ENCODE data around the gene HBP1. TPM values are rescaled to one million over a fixed set of nuclear protein-coding genes. Genes with fewer than 3 reads are reported as not detected.

Gene HBP1
- total and polyA plus RNA-seq, 7 donors, result 34.2 to 172 (median 104) TPM

- Histone ChIP-seq H3K9me3 (no peaks in the 10 kb centered on the region), H3K36me3 (peaks cover 5 to 99% (median 34%) of the 10 kb centered on the region in 4 donors), H3K4me1 (peaks cover 0 to 13% (median 0%) of the 10 kb centered on the region in 4 donors), H3K4me3 (no peak overlapping the region), H3K27ac (no peak overlapping the region), H3K27me3 (no peaks in the 10 kb centered on the region)
- no peak for DNase-seq
- 29 to 68% methylated on average over 4 of the region's 4 CpGs for WGBS, 2 donors
- TF ChIP-seq CTCF (IDR thresholded peaks at IDR 0.05) (no peak), EP300 (IDR thresholded peaks at IDR 0.05) (no peak), POLR2AphosphoS5 (IDR thresholded peaks at IDR 0.05) (no peak), POLR2A (IDR thresholded peaks at IDR 0.05) (no peak)
- intact Hi-C loops (cut with DNase I), result no loop called here
Observed at GRCh38 chr7:107201795-107202450, 33.1 kb downstream of the HBP1 start.

GRCh38 chr7:107203607-107204006, 34.8 kb downstream of the HBP1 start:
- 91 to 94% methylated on average over 7 of the region's 7 CpGs for WGBS, 2 donors
- intact Hi-C loops (cut with DNase I), result no loop called here
- Histone ChIP-seq H3K27me3 (no peaks in the 10 kb centered on the region), H3K9me3 (no peaks in the 10 kb centered on the region), H3K36me3 (peaks cover 5 to 91% (median 24%) of the 10 kb centered on the region in 4 donors), H3K4me1 (peaks cover 0 to 28% (median 10%) of the 10 kb centered on the region in 4 donors), H3K27ac (no peak overlapping the region), H3K4me3 (no peak overlapping the region)
- no peak for DNase-seq
- no peak for TF ChIP-seq POLR2A (IDR thresholded peaks at IDR 0.05)
- TF ChIP-seq EP300 (IDR thresholded peaks at IDR 0.05), result no peak
- peak in 1 of 4 donors; percentile 3 for TF ChIP-seq POLR2AphosphoS5 (IDR thresholded peaks at IDR 0.05)
- TF ChIP-seq CTCF (IDR thresholded peaks at IDR 0.05), result no peak

- peaks cover 5 to 83% (median 20%) of the 10 kb centered on the region in 4 donors for H3K36me3 ChIP-seq
- no peaks in the 10 kb centered on the region for H3K9me3 ChIP-seq
- H3K27me3 ChIP-seq, result no peaks in the 10 kb centered on the region
- TF ChIP-seq POLR2AphosphoS5 (IDR thresholded peaks at IDR 0.05) (no peak), EP300 (IDR thresholded peaks at IDR 0.05) (no peak), POLR2A (IDR thresholded peaks at IDR 0.05) (no peak), CTCF (IDR thresholded peaks at IDR 0.05) (no peak)
- 94 to 97% methylated on average over 6 of the region's 6 CpGs for WGBS, 2 donors
- peaks cover 0 to 23% (median 10%) of the 10 kb centered on the region in 4 donors for H3K4me1 ChIP-seq
- H3K27ac ChIP-seq, result no peak overlapping the region
- intact Hi-C loops (cut with DNase I), result no loop called here
- H3K4me3 ChIP-seq, result no peak overlapping the region
- DNase-seq, result no peak
Observed at GRCh38 chr7:107206136-107206535, 37.3 kb downstream of the HBP1 start.

GRCh38 chr7:107206706-107207105, 37.9 kb downstream of the HBP1 start:
- H3K36me3 ChIP-seq, result peaks cover 5 to 77% (median 18%) of the 10 kb centered on the region in 4 donors
- no peak for TF ChIP-seq EP300 (IDR thresholded peaks at IDR 0.05)
- TF ChIP-seq POLR2A (IDR thresholded peaks at IDR 0.05), result no peak
- no peak for TF ChIP-seq POLR2AphosphoS5 (IDR thresholded peaks at IDR 0.05)
- no peak for TF ChIP-seq CTCF (IDR thresholded peaks at IDR 0.05)
- H3K27ac ChIP-seq, result no peak overlapping the region
- no peaks in the 10 kb centered on the region for H3K27me3 ChIP-seq
- H3K9me3 ChIP-seq, result no peaks in the 10 kb centered on the region
- DNase-seq, result no peak
- H3K4me1 ChIP-seq, result peaks cover 0 to 21% (median 10%) of the 10 kb centered on the region in 4 donors
- no peak overlapping the region for H3K4me3 ChIP-seq
- intact Hi-C loops (cut with DNase I), result no loop called here
- WGBS, 2 donors, result 80 to 86% methylated on average over 3 of the region's 3 CpGs

Data from sigmoid colon (tissue), 7 donors.